H1 (cell line): ENCODE data around the gene RPP14. TPM values are rescaled to one million over a fixed set of nuclear protein-coding genes. Genes with fewer than 3 reads are reported as not detected.

ENCODE experiments used
- CTCF ChIA-PET: fragments of 300-600 bp; sonication (Branson Sonifier 250); formaldehyde crosslinking; loops from one replicate; lab custom pipeline; 2021; ENCODE audit not compliant: partially characterized antibody; lab: Charles Lee
- POLR2A ChIA-PET: fragments of 300-600 bp; sonication (Branson Sonifier 250); formaldehyde crosslinking; loops from one replicate; lab custom pipeline; 2021; ENCODE audit warnings: inconsistent platforms; ENCODE audit not compliant: partially characterized antibody; lab: Charles Lee
- DNase-seq, 2 experiments: peaks; one replicate each; pipeline versions ENCODE4 v3.0.0 to v3.0.0-alpha.2; 2010 to 2022; ENCODE audit warnings: low spot score in 2 of 2, low read depth in 1 of 2, mixed read lengths in 1 of 2
- FAIRE-seq: peaks from 2 replicates; lab custom pipeline; 2011; peaks lifted over from hg19 to GRCh38; lab: Jason Lieb, UNC
- H2AFZ ChIP-seq: 2 replicates; pipeline ENCODE4 v1.8.1; 2012; ENCODE audit warnings: low read length, inconsistent platforms
- H2AK5ac ChIP-seq: 2 replicates; pipeline ENCODE4 v1.6.1; 2013; ENCODE audit warnings: low read depth, low read length
- H2BK120ac ChIP-seq: replicated peaks from 2 replicates; pipeline ENCODE3; 2013; ENCODE audit warnings: low read depth, low read length, inconsistent platforms
- H2BK12ac ChIP-seq: 2 replicates; pipeline ENCODE4 v1.6.1; 2013; ENCODE audit warnings: low read depth, low read length
- H2BK15ac ChIP-seq: 2 replicates; pipeline ENCODE4 v1.6.1; 2013; ENCODE audit warnings: low read length
- H2BK20ac ChIP-seq: 2 replicates; pipeline ENCODE4 v1.6.1; 2013; ENCODE audit warnings: low read length
- H2BK5ac ChIP-seq: 2 replicates; pipeline ENCODE4 v1.6.1; 2013; ENCODE audit warnings: low read depth, low read length
- H3K14ac ChIP-seq: 2 replicates; pipeline ENCODE4 v1.6.1; 2013; ENCODE audit warnings: inconsistent platforms; ENCODE audit not compliant: insufficient read length
- H3K18ac ChIP-seq: 2 replicates; pipeline ENCODE4 v1.6.1; 2013; ENCODE audit warnings: low read length; ENCODE audit errors: extremely low read depth
- H3K23ac ChIP-seq: 2 replicates; pipeline ENCODE4 v1.6.1; 2013; ENCODE audit warnings: inconsistent platforms; ENCODE audit not compliant: insufficient read length
- H3K23me2 ChIP-seq: 2 replicates; pipeline ENCODE4 v1.6.1; 2013; ENCODE audit warnings: low read depth, low read length
- H3K27ac ChIP-seq: 2 replicates; pipeline ENCODE4 v1.6.1; 2011; ENCODE audit warnings: low read depth, low read length, inconsistent platforms
- H3K27me3 ChIP-seq, 4 experiments: replicated peaks in 1 of 4; 1 replicate in 1 of 4; 2 replicates in 3 of 4; pipeline versions ENCODE4 v1.6.1 to v1.8.1; 2011 to 2013; ENCODE audit warnings: low read length in 3 of 4, mild to moderate bottlenecking in 3 of 4, inconsistent platforms in 2 of 4, mixed read lengths in 2 of 4, moderate library complexity in 1 of 4; ENCODE audit not compliant: control insufficient read depth in 3 of 4, insufficient read depth in 3 of 4; ENCODE audit errors: extremely low read depth in 1 of 4
- H3K36me3 ChIP-seq, 4 experiments: 2 replicates each; pipeline versions ENCODE4 v1.6.1 to v1.8.1; 2011 to 2013; ENCODE audit warnings: mild to moderate bottlenecking in 4 of 4, low read length in 3 of 4, moderate library complexity in 2 of 4, control low read depth in 1 of 4, inconsistent platforms in 1 of 4; ENCODE audit not compliant: insufficient read depth in 4 of 4, control insufficient read depth in 2 of 4
- H3K4ac ChIP-seq: replicated peaks from 2 replicates; pipeline ENCODE3; 2013; ENCODE audit warnings: low read length, low read depth, mixed read lengths, inconsistent platforms; ENCODE audit not compliant: insufficient read length
- H3K4me1 ChIP-seq, 4 experiments: replicated peaks in 1 of 4; 1 replicate in 1 of 4; 2 replicates in 3 of 4; pipeline versions ENCODE4 v1.6.1 to v1.8.1; 2011 to 2013; ENCODE audit warnings: low read length in 3 of 4, inconsistent platforms in 2 of 4, mixed read lengths in 1 of 4; ENCODE audit not compliant: insufficient read depth in 4 of 4, control insufficient read depth in 3 of 4
- H3K4me2 ChIP-seq, 2 experiments: 2 replicates each; pipeline versions ENCODE4 v1.6.1 to v1.8.1; 2011 to 2013; ENCODE audit warnings: low read depth in 2 of 2, low read length in 2 of 2, control low read depth in 1 of 2, inconsistent platforms in 1 of 2, mild to moderate bottlenecking in 1 of 2; ENCODE audit not compliant: insufficient read depth in 1 of 2
- H3K4me3 ChIP-seq, 4 experiments: fragments of 200-600, 300-600 bp in 1 of 4; sonication (generic), shearing (Covaris generic), sonication (Bioruptor Twin) in 1 of 4; 2 replicates each; pipeline versions ENCODE4 v1.5.1 to v1.8.1; 2011 to 2016; ENCODE audit warnings: low read length in 4 of 4, low read depth in 3 of 4, control low read depth in 2 of 4, inconsistent platforms in 2 of 4, mild to moderate bottlenecking in 2 of 4, mixed read lengths in 1 of 4, moderate library complexity in 1 of 4; ENCODE audit not compliant: insufficient read depth in 2 of 4; ENCODE audit errors: extremely low read depth in 1 of 4
- H3K56ac ChIP-seq: replicated peaks from 2 replicates; pipeline ENCODE3; 2013; ENCODE audit warnings: low read depth, mild to moderate bottlenecking, mixed read lengths, low read length, inconsistent platforms; ENCODE audit not compliant: insufficient read length
- H3K79me1 ChIP-seq: 2 replicates; pipeline ENCODE4 v1.6.1; 2013; ENCODE audit warnings: low read depth, low read length, control low read depth
- H3K79me2 ChIP-seq, 2 experiments: 2 replicates each; pipeline versions ENCODE4 v1.6.1 to v1.8.1; 2012 to 2013; ENCODE audit warnings: low read length in 2 of 2, mild to moderate bottlenecking in 2 of 2, inconsistent platforms in 1 of 2; ENCODE audit not compliant: insufficient read depth in 2 of 2, control insufficient read depth in 1 of 2
- H3K9ac ChIP-seq, 4 experiments: replicated peaks in 1 of 4; 1 replicate in 1 of 4; 2 replicates in 3 of 4; pipeline versions ENCODE4 v1.6.1 to v1.8.1; 2011 to 2013; ENCODE audit warnings: low read depth in 3 of 4, low read length in 3 of 4, control low read depth in 2 of 4, mild to moderate bottlenecking in 2 of 4, moderate library complexity in 2 of 4, inconsistent platforms in 1 of 4; ENCODE audit errors: extremely low read depth in 1 of 4
- H3K9me3 ChIP-seq, 2 experiments: 2 replicates each; pipeline versions ENCODE4 v1.6.1 to v1.8.1; 2012 to 2013; ENCODE audit warnings: mild to moderate bottlenecking in 2 of 2, moderate library complexity in 2 of 2, control low read depth in 1 of 2, inconsistent platforms in 1 of 2, low read depth in 1 of 2, low read length in 1 of 2, mixed read lengths in 1 of 2; ENCODE audit not compliant: insufficient read depth in 2 of 2
- H4K20me1 ChIP-seq, 2 experiments: replicated peaks in 1 of 2; 2 replicates each; pipeline versions ENCODE3 to v1.8.1; 2011 to 2013; ENCODE audit warnings: inconsistent platforms in 2 of 2, low read length in 2 of 2, mild to moderate bottlenecking in 1 of 2; ENCODE audit not compliant: insufficient read depth in 2 of 2, control insufficient read depth in 1 of 2
- H4K5ac ChIP-seq: 2 replicates; pipeline ENCODE4 v1.6.1; 2013; ENCODE audit warnings: low read length, low read depth, mixed read lengths, inconsistent platforms; ENCODE audit not compliant: insufficient read length
- H4K8ac ChIP-seq: 2 replicates; pipeline ENCODE4 v1.8.0; 2013; ENCODE audit warnings: mild to moderate bottlenecking, moderate library complexity, low read length, inconsistent platforms; ENCODE audit not compliant: insufficient read depth; ENCODE audit errors: extremely low read depth
- H4K91ac ChIP-seq: replicated peaks from 2 replicates; pipeline ENCODE3; 2013; ENCODE audit warnings: low read length, mixed read lengths, inconsistent platforms; ENCODE audit not compliant: insufficient read length
- CEBPB ChIP-seq: IDR thresholded peaks from 2 replicates; pipeline ENCODE4 v1.6.1; 2012; ENCODE audit warnings: low read depth, low read length
- KDM1A ChIP-seq: fragments of 200-600, 300-600 bp; sonication (generic); IDR thresholded peaks from 2 replicates; pipeline ENCODE4 v1.7.1; 2016; ENCODE audit warnings: mild to moderate bottlenecking, low read length, borderline replicate concordance
- POLR2AphosphoS5 ChIP-seq: IDR thresholded peaks from 2 replicates; pipeline ENCODE4 v1.6.1; 2011; ENCODE audit warnings: low read depth, low read length
- RAD21 ChIP-seq, 2 experiments: IDR thresholded peaks in 1 of 2; conservative IDR thresholded peaks in 1 of 2; 2 replicates each; pipeline ENCODE4 v1.6.1; 2011; ENCODE audit warnings: low read depth in 2 of 2, low read length in 2 of 2, improper control_type of control experiment in 1 of 2, inconsistent platforms in 1 of 2, mild to moderate bottlenecking in 1 of 2, moderate library complexity in 1 of 2
- WGBS, 2 experiments: shearing (Covaris generic) in 1 of 2; methylation state at CpG; one replicate each; pipeline versions ENCODE4 v1.1.6 to v1.1.7; 2013 to 2015; ENCODE audit warnings: low lambda C conversion rate in 2 of 2, mixed read lengths in 2 of 2, inconsistent platforms in 1 of 2, low coverage in 1 of 2, missing lambda C conversion rate in 1 of 2; ENCODE audit not compliant: insufficient replicate concordance in 2 of 2, insufficient coverage in 1 of 2, insufficient read length in 1 of 2; ENCODE audit errors: extremely low coverage in 1 of 2, missing lambda C conversion rate in 1 of 2; 5-methylcytosine and 5-hydroxymethylcytosine counted together
- polyA plus RNA-seq, 7 experiments: library from polyadenylated mRNA; depleted of rRNA in 3 of 7; stranded (reverse) in 5 of 7; unstranded in 2 of 7; fragments of >200 nt in 5 of 7; fragments of 200-250 nt in 2 of 7; gene quantifications; 1 replicate in 5 of 7; 2 replicates in 1 of 7; 4 replicates in 1 of 7; pipeline versions ENCODE4 v1.2.1 to v1.2.3, GENCODE V29; 2011 to 2013; ENCODE audit warnings: missing spikeins in 2 of 7, mixed read lengths in 2 of 7
- total RNA-seq: library from RNA; stranded (reverse); fragmentation: NEBNext Ultra II Directional; extraction: Animal tissue kit (Norgen Biotek cat#: 25700); gene quantifications from 2 replicates; pipeline ENCODE4 v1.2.1, GENCODE V29; 2021

RPP14 gene
- total and polyA plus RNA-seq, 2 of the 8 experiments (the other 6 are each of a cell fraction or from before 2014, with no cell fraction given): 11.7 to 23.4 TPM

GRCh38 chr3:58291671-58292338 is 14.2 kb upstream of the RPP14 start:
- Histone ChIP-seq H3K36me3 (no peaks in the 10 kb centered on the region), H3K79me2 (no peaks in the 10 kb centered on the region), H3K79me1 (no peaks in the 10 kb centered on the region), H3K9me3 (peaks cover 0 to 7% of the 10 kb centered on the region in 2 experiments; a peak in 1 of 4 replicates), H3K4ac (no peak overlapping the region), H3K9ac (no peak overlapping the region), H3K23me2 (0 out of 2 replicates have a peak, but pooled peaks cover 1% of the 10 kb centered on the region), H3K4me3 (no peak overlapping the region), H2BK12ac (no peak overlapping the region), H4K5ac (no peak overlapping the region), H3K27me3 (no peaks in the 10 kb centered on the region), H3K27ac (no peak overlapping the region), H3K23ac (no peak overlapping the region), H2BK15ac (no peak overlapping the region), H4K8ac (no peak overlapping the region), H4K91ac (no peak overlapping the region), H3K18ac (no peak overlapping the region), H4K20me1 (no peaks in the 10 kb centered on the region), H3K56ac (no peak overlapping the region), H2AK5ac (no peak overlapping the region), H2BK20ac (no peak overlapping the region), H2AFZ (no peak overlapping the region), H3K4me1 (no peaks in the 10 kb centered on the region), H3K4me2 (no peak overlapping the region), H3K14ac (no peak overlapping the region), H2BK120ac (no peak overlapping the region), H2BK5ac (no peak overlapping the region)
- TF ChIP-seq RAD21 (IDR thresholded peaks at IDR 0.05 in 1 of 2, conservative IDR thresholded peaks at IDR 0.05 in 1 of 2; ENCODE audit: low read depth in 2 of 2, low read length in 2 of 2) (no peak), POLR2AphosphoS5 (no peak), KDM1A (no peak), CEBPB (no peak)
- no peak for DNase-seq
- CTCF ChIA-PET: interaction anchor here (1.0 to 1.4 kb wide), 4 partner anchors 9 to 104 kb away, joined by 3 to 7 read pairs (median 4); no protein-coding TSS in a partner anchor
- no peak for FAIRE-seq
- POLR2A ChIA-PET: interaction anchor here (0.6 kb wide), 1 partner anchor 15 kb away, joined by 3 read pairs; the partner anchor contains the start of genes HTD2 and RPP14
- WGBS, 2 experiments: 82% methylated on average over 9 of the region's 9 CpGs; no CpG with 5 or more reads in 1 of the 2 experiments
